SK-N-SH (cell line): ENCODE results near the gene TMEM266. TPM values are rescaled to one million over a fixed set of nuclear protein-coding genes. Genes with fewer than 3 reads are reported as not detected.
A peak's percentile ranks its signal among the peaks of the same experiment; 100 is the strongest.

Experiments used
- CTCF ChIA-PET: fragments of 300-600, 350-600 bp; formaldehyde crosslinking; extraction: SDS; loops from one replicate; lab custom pipeline; 2021; lab: Yijun Ruan, JAX
- POLR2A ChIA-PET: fragments of 350-600 bp; sonication (Branson Sonifier 250); formaldehyde crosslinking; extraction: SDS; loops from one replicate; lab custom pipeline; 2020; ENCODE audit warnings: antibody characterized with exemption, inconsistent platforms; lab: Yijun Ruan, JAX
- DNase-seq: peaks from one replicate; pipeline ENCODE4 v3.0.0; 2012
- H2AFZ ChIP-seq: fragments of 200-600 bp; sonication (generic); 2 replicates; pipeline ENCODE4 v1.8.1; 2016; ENCODE audit warnings: antibody characterized with exemption, mild to moderate bottlenecking, low read depth
- H3F3A ChIP-seq: fragments of 200-600 bp; sonication (generic); replicated peaks from 2 replicates; pipeline ENCODE3; 2016; ENCODE audit warnings: antibody characterized with exemption, mild to moderate bottlenecking; ENCODE audit not compliant: insufficient read depth
- H3K27ac ChIP-seq, 2 experiments: fragments of 200-500 bp in 1 of 2; fragments of 200-600 bp in 1 of 2; sonication (Bioruptor generic) in 1 of 2; sonication (generic), shearing (Covaris generic) in 1 of 2; 2 replicates each; pipeline versions ENCODE4 v1.5.1 to v1.6.1; 2014 to 2016; ENCODE audit warnings: low read depth in 2 of 2, inconsistent platforms in 1 of 2, low read length in 1 of 2, mild to moderate bottlenecking in 1 of 2, mixed read lengths in 1 of 2
- H3K27me3 ChIP-seq: fragments of 200-600 bp; sonication (generic), shearing (Covaris generic); 2 replicates; pipeline ENCODE4 v1.6.1; 2016; ENCODE audit warnings: mixed run types; ENCODE audit not compliant: insufficient read depth
- H3K36me3 ChIP-seq, 2 experiments: fragments of 200-500 bp in 1 of 2; fragments of 200-600 bp in 1 of 2; sonication (Bioruptor generic) in 1 of 2; sonication (generic) in 1 of 2; replicated peaks in 1 of 2; 2 replicates each; pipeline versions ENCODE3 to v1.5.1; 2014 to 2016; ENCODE audit warnings: low read length in 1 of 2, mild to moderate bottlenecking in 1 of 2; ENCODE audit not compliant: insufficient read depth in 2 of 2, control insufficient read depth in 1 of 2
- H3K4me1 ChIP-seq, 2 experiments: fragments of 200-500 bp in 1 of 2; fragments of 200-600 bp in 1 of 2; sonication (Bioruptor generic) in 1 of 2; sonication (generic), shearing (Covaris generic) in 1 of 2; 2 replicates each; pipeline versions ENCODE4 v1.5.1 to v1.6.1; 2014 to 2016; ENCODE audit warnings: low read depth in 1 of 2, low read length in 1 of 2, mixed run types in 1 of 2; ENCODE audit not compliant: insufficient read depth in 2 of 2, control insufficient read depth in 1 of 2
- H3K4me2 ChIP-seq: fragments of 200-600 bp; sonication (generic), shearing (Covaris generic); 2 replicates; pipeline ENCODE4 v1.6.1; 2017; ENCODE audit warnings: mixed run types
- H3K4me3 ChIP-seq, 2 experiments: fragments of 200-500 bp in 1 of 2; fragments of 200-600 bp in 1 of 2; sonication (Bioruptor generic) in 1 of 2; sonication (generic), shearing (Covaris generic) in 1 of 2; 2 replicates each; pipeline versions ENCODE4 v1.5.1 to v1.8.1; 2014 to 2016; ENCODE audit warnings: low read depth in 2 of 2, inconsistent platforms in 1 of 2, low read length in 1 of 2, mild to moderate bottlenecking in 1 of 2, mixed read lengths in 1 of 2, moderate library complexity in 1 of 2
- H3K79me2 ChIP-seq: fragments of 200-600 bp; sonication (generic); 2 replicates; pipeline ENCODE4 v1.8.1; 2017; ENCODE audit warnings: mild to moderate bottlenecking; ENCODE audit not compliant: insufficient read depth
- H3K9ac ChIP-seq: fragments of 200-600 bp; sonication (generic); 2 replicates; pipeline ENCODE4 v1.6.1; 2017; ENCODE audit warnings: mixed run types
- H3K9me2 ChIP-seq: fragments of 200-600 bp; sonication (generic); 2 replicates; pipeline ENCODE4 v1.6.1; 2017; ENCODE audit warnings: mixed run types
- H3K9me3 ChIP-seq: fragments of 200-600 bp; sonication (generic); 2 replicates; pipeline ENCODE4 v1.6.1; 2017; ENCODE audit warnings: mixed run types, mild to moderate bottlenecking, moderate library complexity
- H4K20me1 ChIP-seq: fragments of 200-600 bp; sonication (generic); 2 replicates; pipeline ENCODE4 v1.6.1; 2017; ENCODE audit warnings: mild to moderate bottlenecking, mixed run types; ENCODE audit not compliant: insufficient read depth
- FOXM1 ChIP-seq: IDR thresholded peaks from 2 replicates; pipeline ENCODE4 v1.4.0; 2012; ENCODE audit warnings: low read depth, mild to moderate bottlenecking
- RAD21 ChIP-seq: IDR thresholded peaks from 2 replicates; pipeline ENCODE4 v1.6.1; 2012; ENCODE audit warnings: mild to moderate bottlenecking, low read length
- RFX5 ChIP-seq: IDR thresholded peaks from 2 replicates; pipeline ENCODE4 v1.6.1; 2012; ENCODE audit warnings: mild to moderate bottlenecking, improper control_type of control experiment, low read length
- SMC3 ChIP-seq: IDR thresholded peaks from 2 replicates; pipeline ENCODE4 v1.6.1; 2012; ENCODE audit warnings: low read depth, low read length, improper control_type of control experiment
- WGBS: methylation state at CpG from one replicate; pipeline ENCODE4 v1.1.6; 2017; ENCODE audit warnings: low lambda C conversion rate; 5-methylcytosine and 5-hydroxymethylcytosine counted together
- polyA plus RNA-seq, 3 experiments: library from polyadenylated mRNA; depleted of rRNA; stranded (reverse); fragments of >200 nt; gene quantifications; 2 replicates each; pipeline ENCODE4 v1.2.3, GENCODE V29; 2012
- TF ChIP-seq, protein P1 (sequence below): IDR thresholded peaks from 2 replicates; pipeline ENCODE4 v1.4.0; 2012; ENCODE audit warnings: low read depth, borderline replicate concordance
- TF ChIP-seq, protein P2 (sequence below): fragments of 150-350 bp; IDR thresholded peaks from 2 replicates; pipeline ENCODE4 v1.6.1; 2017; ENCODE audit warnings: antibody characterized with exemption, low read length, low read depth, borderline replicate concordance

TMEM266 gene
- polyA plus RNA-seq, 1 of the 3 experiments (the other 2 are of a cell fraction): 0.07 TPM

DNA sequence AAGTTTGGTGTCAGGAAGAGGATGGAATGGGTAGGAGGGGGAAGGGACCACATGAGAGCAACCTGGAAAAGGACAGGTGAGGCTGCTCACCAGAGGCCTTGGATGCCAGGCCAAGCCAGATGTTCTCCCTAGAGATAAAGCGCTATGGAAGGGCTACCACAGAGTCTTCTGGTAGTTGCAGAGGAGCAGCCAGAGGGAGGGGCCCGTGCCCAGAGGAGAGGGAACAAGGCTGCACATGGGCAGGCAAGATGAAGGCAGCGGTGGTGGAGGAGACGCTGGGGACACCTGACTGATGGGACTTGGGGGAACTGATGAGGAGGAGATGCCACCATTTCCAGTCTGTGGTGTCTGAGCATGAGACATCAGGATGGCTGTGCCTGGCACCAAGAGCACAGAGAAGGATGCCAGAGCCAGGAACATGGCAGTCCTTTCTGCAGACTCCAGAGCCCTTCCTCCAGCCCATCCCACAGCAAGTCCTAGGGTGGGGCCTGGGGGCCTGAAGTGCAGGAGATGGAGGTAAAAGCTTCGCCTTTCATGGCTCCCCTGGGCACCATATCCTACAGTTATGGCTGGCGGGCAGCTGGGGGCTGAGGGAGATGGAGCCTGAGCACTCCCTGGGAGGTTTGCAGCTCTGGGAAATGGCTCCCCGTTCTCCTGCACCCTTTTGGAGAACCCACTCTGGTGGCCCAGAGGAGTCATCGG is 148.4 kb downstream of the TMEM266 start:
- Histone ChIP-seq H3K27me3 (no peaks in the 10 kb centered on the region), H3K27ac (no peak overlapping the region), H3K9me2 (no peaks in the 10 kb centered on the region), H3K36me3 (peaks cover 6 to 22% of the 10 kb centered on the region in 2 experiments), H3K9ac (no peak overlapping the region), H3K4me3 (no peak overlapping the region), H3F3A (no peaks in the 10 kb centered on the region), H3K4me2 (no peak overlapping the region), H2AFZ (no peak overlapping the region), H4K20me1 (no peaks in the 10 kb centered on the region), H3K9me3 (no peaks in the 10 kb centered on the region), H3K79me2 (no peaks in the 10 kb centered on the region), H3K4me1 (peaks cover 0 to 8% of the 10 kb centered on the region in 2 experiments; a peak in 1 of 4 replicates)
- CTCF ChIA-PET: interaction anchor here (3.1 kb wide), 1 partner anchor 17 kb away, joined by 12 read pairs; no protein-coding TSS in a partner anchor
- TF ChIP-seq, protein P1, sequence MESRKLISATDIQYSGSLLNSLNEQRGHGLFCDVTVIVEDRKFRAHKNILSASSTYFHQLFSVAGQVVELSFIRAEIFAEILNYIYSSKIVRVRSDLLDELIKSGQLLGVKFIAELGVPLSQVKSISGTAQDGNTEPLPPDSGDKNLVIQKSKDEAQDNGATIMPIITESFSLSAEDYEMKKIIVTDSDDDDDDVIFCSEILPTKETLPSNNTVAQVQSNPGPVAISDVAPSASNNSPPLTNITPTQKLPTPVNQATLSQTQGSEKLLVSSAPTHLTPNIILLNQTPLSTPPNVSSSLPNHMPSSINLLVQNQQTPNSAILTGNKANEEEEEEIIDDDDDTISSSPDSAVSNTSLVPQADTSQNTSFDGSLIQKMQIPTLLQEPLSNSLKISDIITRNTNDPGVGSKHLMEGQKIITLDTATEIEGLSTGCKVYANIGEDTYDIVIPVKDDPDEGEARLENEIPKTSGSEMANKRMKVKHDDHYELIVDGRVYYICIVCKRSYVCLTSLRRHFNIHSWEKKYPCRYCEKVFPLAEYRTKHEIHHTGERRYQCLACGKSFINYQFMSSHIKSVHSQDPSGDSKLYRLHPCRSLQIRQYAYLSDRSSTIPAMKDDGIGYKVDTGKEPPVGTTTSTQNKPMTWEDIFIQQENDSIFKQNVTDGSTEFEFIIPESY: no peak
- TF ChIP-seq RFX5: no peak
- TF ChIP-seq, protein P2, sequence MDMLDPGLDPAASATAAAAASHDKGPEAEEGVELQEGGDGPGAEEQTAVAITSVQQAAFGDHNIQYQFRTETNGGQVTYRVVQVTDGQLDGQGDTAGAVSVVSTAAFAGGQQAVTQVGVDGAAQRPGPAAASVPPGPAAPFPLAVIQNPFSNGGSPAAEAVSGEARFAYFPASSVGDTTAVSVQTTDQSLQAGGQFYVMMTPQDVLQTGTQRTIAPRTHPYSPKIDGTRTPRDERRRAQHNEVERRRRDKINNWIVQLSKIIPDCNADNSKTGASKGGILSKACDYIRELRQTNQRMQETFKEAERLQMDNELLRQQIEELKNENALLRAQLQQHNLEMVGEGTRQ: no peak
- TF ChIP-seq RAD21: no peak
- peak; percentile 19 for DNase-seq
- POLR2A ChIA-PET: no interaction called here
- 100% methylated on average over 7 of the region's 8 CpGs for WGBS

DNA sequence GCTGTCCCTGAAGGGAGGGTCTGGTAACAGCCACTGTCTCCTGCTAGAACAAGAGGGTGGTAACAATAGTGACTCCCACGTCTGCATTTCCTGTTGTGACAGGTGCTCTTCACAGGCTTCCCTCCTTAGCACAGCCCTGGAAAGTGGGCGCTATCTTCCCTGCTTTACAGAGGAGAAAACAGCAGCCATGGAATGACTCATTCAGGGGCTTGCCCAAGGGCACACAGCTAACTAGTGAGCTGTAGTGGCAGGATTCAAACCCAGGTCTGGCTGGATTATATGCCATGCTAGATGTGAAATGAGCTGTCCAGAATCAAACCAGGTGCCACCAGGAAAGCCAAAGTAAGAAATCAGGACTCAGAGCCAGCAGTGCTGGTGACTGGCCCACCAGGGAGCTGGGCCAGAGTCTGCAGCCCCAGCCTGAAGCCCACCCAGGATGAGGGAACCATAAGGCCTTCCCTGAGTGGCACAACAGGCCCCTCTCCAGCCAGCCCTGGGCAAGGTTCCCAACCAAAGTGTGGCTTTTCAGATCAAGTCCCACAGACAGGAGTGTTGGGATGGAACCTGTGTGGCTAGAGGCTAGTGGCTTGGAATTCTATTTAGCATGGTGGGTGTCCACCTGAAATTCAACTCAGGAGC is 149.1 kb downstream of the TMEM266 start:
- peaks cover 6 to 28% of the 10 kb centered on the region in 2 experiments for H3K36me3 ChIP-seq
- no peak overlapping the region for H3K4me2 ChIP-seq
- DNase-seq: no peak
- WGBS: 88% methylated on average over 2 of the region's 2 CpGs
- no peaks in the 10 kb centered on the region for H4K20me1 ChIP-seq
- H3K27ac ChIP-seq: no peak overlapping the region
- no peaks in the 10 kb centered on the region for H3K9me3 ChIP-seq
- peaks cover 0 to 8% of the 10 kb centered on the region in 2 experiments; a peak in 1 of 4 replicates for H3K4me1 ChIP-seq
- H3K27me3 ChIP-seq: no peaks in the 10 kb centered on the region
- TF ChIP-seq SMC3: no peak
- no peak for TF ChIP-seq FOXM1
- TF ChIP-seq, all 33 proteins: peak for 0
- Histone ChIP-seq H3K9ac (no peak overlapping the region), H2AFZ (no peak overlapping the region), H3K4me3 (no peak overlapping the region), H3F3A (no peaks in the 10 kb centered on the region), H3K9me2 (no peaks in the 10 kb centered on the region), H3K79me2 (no peaks in the 10 kb centered on the region)
- POLR2A ChIA-PET: no interaction called here
- CTCF ChIA-PET: interaction anchor here (3.1 kb wide), 1 partner anchor 18 kb away, joined by 12 read pairs; no protein-coding TSS in a partner anchor
